Peyer's patch (tissue), 4 donors: ENCODE measurements around the gene EIF3L. TPM values are rescaled to one million over a fixed set of nuclear protein-coding genes. Genes with fewer than 3 reads are reported as not detected.
A peak's percentile ranks its signal among the peaks of the same experiment; 100 is the strongest.

Experiments used
- DNase-seq, 3 donors: peaks; one replicate each; pipeline ENCODE4 v3.0.0-alpha.2; 2017 to 2019
- H3K27ac ChIP-seq, 4 donors: fragments of 200-600 bp; sonication (generic); one replicate each; pipeline ENCODE4 v1.5.1; 2016 to 2019
- H3K27me3 ChIP-seq, 2 donors: fragments of 200-600 bp; sonication (generic); one replicate each; pipeline ENCODE4 v1.5.1; 2019
- H3K36me3 ChIP-seq, 3 donors: fragments of 200-600 bp; sonication (generic); one replicate each; pipeline ENCODE4 v1.5.1; 2016 to 2019
- H3K4me1 ChIP-seq, 4 donors: fragments of 200-600 bp; sonication (generic); one replicate each; pipeline ENCODE4 v1.5.1; 2016 to 2019
- H3K4me3 ChIP-seq, 4 donors: fragments of 200-600 bp; sonication (generic); 1 replicate in 3 of 4; 2 replicates in 1 of 4; pipeline ENCODE4 v1.5.1; 2016 to 2019; ENCODE audit warnings: mild to moderate bottlenecking in 1 of 4
- H3K9me3 ChIP-seq, 4 donors: fragments of 200-600 bp; sonication (generic); one replicate each; pipeline ENCODE4 v1.5.1; 2016 to 2019; ENCODE audit warnings: mild to moderate bottlenecking in 1 of 4
- CTCF ChIP-seq, 6 experiments: fragments of 450-650 bp in 4 of 6; fragments of 200-600 bp in 2 of 6; sonication (generic) in 1 of 6; IDR thresholded peaks; one replicate each; pipeline ENCODE4 v1.5.1; 2017 to 2019; ENCODE audit warnings: antibody characterized with exemption in 6 of 6, mild to moderate bottlenecking in 3 of 6, moderate library complexity in 1 of 6
- POLR2A ChIP-seq, 2 donors: fragments of 450-650 bp; IDR thresholded peaks; one replicate each; pipeline ENCODE4 v1.5.1; 2017; ENCODE audit warnings: antibody characterized with exemption in 2 of 2, mild to moderate bottlenecking in 2 of 2, moderate library complexity in 2 of 2
- total RNA-seq, 4 donors: library from RNA; depleted of rRNA; stranded (reverse); fragments of >200 nt; gene quantifications; one replicate each; pipeline ENCODE4 v1.1.0, GENCODE V29; 2016

Gene EIF3L
- total RNA-seq, 4 donors from 2014 or later: 123 to 229 (median 185) TPM

DNA sequence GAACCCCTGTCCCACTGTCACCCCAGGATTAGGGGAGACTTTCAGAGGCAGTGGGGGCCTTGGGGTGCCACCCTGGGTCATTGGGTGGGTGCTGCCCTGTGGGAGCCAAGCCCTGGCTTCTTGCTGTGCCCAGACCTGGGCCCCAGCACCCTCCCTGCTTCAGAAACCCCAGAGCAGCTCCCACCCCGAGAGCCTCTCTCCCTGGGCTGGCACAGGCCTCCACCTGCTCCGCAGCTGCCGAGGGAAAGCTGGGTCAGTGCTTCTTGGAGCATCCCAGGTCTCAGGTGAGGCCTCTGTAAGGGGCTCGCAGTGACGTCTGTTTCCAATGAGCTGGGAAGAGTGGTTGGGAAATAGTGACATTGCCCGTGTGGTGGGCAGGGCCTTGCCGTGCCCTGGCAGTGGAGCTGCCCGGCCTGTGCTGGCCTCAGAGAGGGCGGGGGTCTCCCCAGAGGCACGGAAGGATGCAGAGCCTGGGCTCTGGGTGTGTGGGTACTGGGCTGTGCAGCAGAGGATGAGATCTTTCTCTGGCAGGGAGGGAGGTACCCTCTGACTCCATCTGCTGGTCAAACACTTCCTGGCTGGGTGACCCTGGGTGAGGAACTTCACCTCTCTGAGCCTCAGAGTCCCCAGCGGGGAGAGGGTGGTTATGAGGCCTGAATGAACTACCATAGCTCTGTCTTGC, 81.2 kb downstream of the EIF3L start:
- TF ChIP-seq CTCF (IDR thresholded peaks at IDR 0.05) (peak in 3 of 6 experiments; percentile 4 to 18 (median 14)), POLR2A (IDR thresholded peaks at IDR 0.05) (no peak)
- no peak overlapping the region for H3K27ac ChIP-seq
- no peaks in the 10 kb centered on the region for H3K27me3 ChIP-seq
- no peak for DNase-seq
- no peaks in the 10 kb centered on the region for H3K9me3 ChIP-seq
- peaks cover 0 to 16% (median 4%) of the 10 kb centered on the region in 4 donors for H3K4me1 ChIP-seq
- H3K36me3 ChIP-seq: peaks cover 0 to 71% (median 0%) of the 10 kb centered on the region in 3 donors
- no peak overlapping the region for H3K4me3 ChIP-seq

DNA sequence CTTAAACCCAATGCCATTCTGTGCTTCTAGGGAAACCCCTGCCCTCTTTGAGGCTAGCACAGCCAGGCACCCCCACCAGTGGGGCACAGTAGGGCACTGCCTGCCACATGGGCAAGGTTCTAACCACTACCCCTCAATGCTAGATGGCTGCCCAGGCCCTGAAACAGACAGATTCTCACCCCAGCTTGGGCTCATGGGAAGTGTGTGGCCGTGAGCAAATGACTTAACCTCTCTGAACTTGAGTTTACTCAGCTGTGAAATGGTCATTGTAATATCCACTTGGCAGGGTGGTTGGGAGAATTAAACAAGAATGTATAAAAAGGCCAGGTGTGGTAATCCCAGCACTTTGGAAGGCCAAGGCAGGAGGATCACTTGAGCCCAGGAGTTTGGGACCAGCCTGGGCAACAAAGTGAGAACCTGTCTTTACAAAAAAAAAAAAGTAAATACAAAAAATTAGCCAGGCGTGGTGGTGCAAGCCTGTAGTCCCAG, 81.8 kb downstream of the EIF3L start:
- no peaks in the 10 kb centered on the region for H3K9me3 ChIP-seq
- H3K4me1 ChIP-seq: peaks cover 0 to 16% (median 4%) of the 10 kb centered on the region in 4 donors
- H3K36me3 ChIP-seq: peaks cover 0 to 65% (median 0%) of the 10 kb centered on the region in 3 donors
- no peak overlapping the region for H3K27ac ChIP-seq
- DNase-seq: no peak
- H3K4me3 ChIP-seq: no peak overlapping the region
- TF ChIP-seq POLR2A (IDR thresholded peaks at IDR 0.05): no peak
- no peak for TF ChIP-seq CTCF (IDR thresholded peaks at IDR 0.05)
- H3K27me3 ChIP-seq: no peaks in the 10 kb centered on the region

DNA sequence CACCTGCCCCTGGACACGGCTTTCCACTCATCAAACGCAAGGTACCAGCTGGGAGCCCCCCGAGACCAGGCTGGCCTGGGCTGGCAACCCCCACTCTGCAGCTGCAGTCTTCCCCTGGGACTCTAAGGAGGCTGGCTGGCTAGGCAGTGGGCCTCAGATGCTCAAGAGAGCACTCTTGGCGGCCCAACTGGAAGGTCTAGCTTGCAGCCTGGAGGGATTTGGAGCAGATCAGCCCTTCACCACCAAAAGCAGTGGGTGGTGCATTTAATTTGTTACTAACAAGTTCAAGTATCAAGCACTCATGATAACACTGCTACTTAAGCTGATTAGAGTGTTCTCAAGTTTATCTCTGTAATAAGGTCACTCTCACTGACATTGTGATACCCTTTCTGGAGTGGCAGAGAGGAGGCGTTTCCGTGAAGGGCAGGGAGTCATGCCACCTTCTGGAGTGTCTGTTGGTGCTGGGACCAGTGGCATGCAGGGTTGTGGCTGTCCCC, 82.7 kb downstream of the EIF3L start:
- H3K27ac ChIP-seq: no peak overlapping the region
- H3K36me3 ChIP-seq: peaks cover 0 to 60% (median 0%) of the 10 kb centered on the region in 3 donors
- H3K9me3 ChIP-seq: no peaks in the 10 kb centered on the region
- DNase-seq: no peak
- H3K4me1 ChIP-seq: peaks cover 0 to 16% (median 4%) of the 10 kb centered on the region in 4 donors
- no peak overlapping the region for H3K4me3 ChIP-seq
- no peaks in the 10 kb centered on the region for H3K27me3 ChIP-seq
- TF ChIP-seq CTCF (IDR thresholded peaks at IDR 0.05): no peak

DNA sequence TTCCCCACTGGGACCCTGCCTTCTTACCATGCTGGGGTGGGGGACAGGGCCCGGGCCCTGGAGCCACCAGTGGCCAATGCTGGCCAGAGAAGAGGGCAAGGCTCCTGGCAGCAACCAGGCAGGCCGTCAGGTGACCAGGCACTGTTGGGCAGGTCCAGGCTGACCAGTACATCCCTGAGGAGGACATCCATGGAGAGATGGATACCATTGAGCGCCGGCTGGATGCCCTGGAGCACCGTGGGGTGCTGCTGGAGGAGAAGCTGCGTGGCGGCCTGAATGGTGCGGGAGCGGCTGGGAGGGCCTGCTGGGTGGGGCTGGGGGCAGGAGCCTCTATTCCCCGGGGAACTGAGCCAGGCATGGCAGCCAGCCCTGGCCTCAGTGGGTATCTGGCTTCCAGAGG, 83.2 kb downstream of the EIF3L start:
- Histone ChIP-seq H3K27me3 (no peaks in the 10 kb centered on the region), H3K36me3 (peaks cover 0 to 60% (median 0%) of the 10 kb centered on the region in 3 donors), H3K9me3 (no peaks in the 10 kb centered on the region), H3K4me3 (no peak overlapping the region), H3K4me1 (peaks cover 0 to 16% (median 4%) of the 10 kb centered on the region in 4 donors), H3K27ac (no peak overlapping the region)
- TF ChIP-seq POLR2A (IDR thresholded peaks at IDR 0.05): no peak
- TF ChIP-seq CTCF (IDR thresholded peaks at IDR 0.05): no peak
- DNase-seq: no peak

GRCh38 chr22:37932821-37933578, 83.8 kb downstream of the EIF3L start:
- H3K4me3 ChIP-seq: no peak overlapping the region
- TF ChIP-seq CTCF (IDR thresholded peaks at IDR 0.05) (no peak), POLR2A (IDR thresholded peaks at IDR 0.05) (no peak)
- H3K4me1 ChIP-seq: peaks cover 0 to 16% (median 4%) of the 10 kb centered on the region in 4 donors
- peak overlapping the region in 3 of 4 donors; percentile 21 to 65 (median 56) for H3K27ac ChIP-seq
- no peak for DNase-seq
- H3K36me3 ChIP-seq: peaks cover 0 to 60% (median 0%) of the 10 kb centered on the region in 3 donors
- H3K27me3 ChIP-seq: no peaks in the 10 kb centered on the region
- H3K9me3 ChIP-seq: no peaks in the 10 kb centered on the region
